HG02840 (cell line): ENCODE data around the gene DENND4C.
"Not testable (repeated sequence)": the region's sequence is repeated elsewhere in the genome, so short reads cannot be mapped to it uniquely, and the experiment has no call there.

Experiments used
- ATAC-seq: cut with Tn5 transposase; IDR thresholded peaks from one replicate; pipeline ENCODE4 v1.9.1; 2021; ENCODE audit warnings: mild to moderate bottlenecking, moderate library complexity, moderate number of reproducible peaks; ENCODE audit not compliant: unreplicated experiment, low FRiP score

Gene DENND4C

GRCh38 chr9:19405771-19406170 is 175.3 kb downstream of the DENND4C start:
- ATAC-seq = no peak

GRCh38 chr9:19408316-19408692 is 177.8 kb downstream of the DENND4C start:
- peak; percentile 2 for ATAC-seq

GRCh38 chr9:19408693-19409400 is 178.4 kb downstream of the DENND4C start, which contains the start of gene ACER2:
ACER2 (plus strand) TSS chr9:19409009; CDS start chr9:19409085, 76 bp downstream.
- ATAC-seq = peak; percentile 92

GRCh38 chr9:19409401-19410194 is 179.1 kb downstream of the DENND4C start:
- ATAC-seq = peak; percentile 1

GRCh38 chr9:19410195-19410503 is 179.7 kb downstream of the DENND4C start:
- no peak for ATAC-seq

GRCh38 chr9:19410594-19410993 is 180.1 kb downstream of the DENND4C start:
- ATAC-seq = no peak

GRCh38 chr9:19411316-19411715 is 180.8 kb downstream of the DENND4C start:
- no peak for ATAC-seq

- ATAC-seq = not testable (repeated sequence)
These were observed 183.0 kb downstream of the DENND4C start for GRCh38 chr9:19413456-19413855.

GRCh38 chr9:19416143-19416542 is 185.7 kb downstream of the DENND4C start:
- ATAC-seq = no peak

- no peak for ATAC-seq
These were observed 190.4 kb downstream of the DENND4C start for GRCh38 chr9:19420877-19421276.
